Measurements from ENCODE around the gene PSD2. TPM values are rescaled to one million over a fixed set of nuclear protein-coding genes. Genes with fewer than 3 reads are reported as not detected.

Gene PSD2
- total RNA-seq, 1 donor from 2014 or later = not detected

DNA sequence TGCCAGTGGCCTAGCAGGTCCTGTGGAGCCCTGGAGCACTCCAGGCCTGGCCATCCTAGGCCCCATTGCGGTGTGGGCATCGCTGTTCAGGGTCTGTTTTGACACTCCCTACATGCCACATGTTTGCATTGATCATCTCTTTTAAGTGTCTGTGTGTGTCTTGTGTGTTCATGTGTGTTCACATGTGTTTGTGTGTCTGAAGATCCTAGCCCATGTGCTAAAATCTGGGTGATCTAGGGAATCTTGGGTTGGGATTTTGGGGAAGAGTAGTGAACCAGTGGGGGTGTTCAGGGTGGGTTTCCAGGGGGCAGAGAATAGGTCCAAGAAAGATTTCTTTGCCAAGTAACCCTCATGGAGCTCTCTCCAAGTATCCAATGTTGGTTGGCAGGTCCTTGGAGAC is 8.4 kb downstream of the PSD2 start:
- Mint-ChIP-seq H3K4me1 (ENCODE audit: low read depth) (no peaks in the 10 kb centered on the region), H3K4me3 (ENCODE audit: low read depth) (no peak overlapping the region), H3K9me3 (no peaks in the 10 kb centered on the region), H3K27ac (no peak overlapping the region), H3K36me3 (ENCODE audit: low read depth) (no peaks in the 10 kb centered on the region), H3K27me3 (ENCODE audit: low read depth) (peaks cover 13% of the 10 kb centered on the region)
- DNase-seq (ENCODE audit: low spot score) = no peak
- intact Hi-C loops (cut with micrococcal nuclease) = no loop called here

DNA sequence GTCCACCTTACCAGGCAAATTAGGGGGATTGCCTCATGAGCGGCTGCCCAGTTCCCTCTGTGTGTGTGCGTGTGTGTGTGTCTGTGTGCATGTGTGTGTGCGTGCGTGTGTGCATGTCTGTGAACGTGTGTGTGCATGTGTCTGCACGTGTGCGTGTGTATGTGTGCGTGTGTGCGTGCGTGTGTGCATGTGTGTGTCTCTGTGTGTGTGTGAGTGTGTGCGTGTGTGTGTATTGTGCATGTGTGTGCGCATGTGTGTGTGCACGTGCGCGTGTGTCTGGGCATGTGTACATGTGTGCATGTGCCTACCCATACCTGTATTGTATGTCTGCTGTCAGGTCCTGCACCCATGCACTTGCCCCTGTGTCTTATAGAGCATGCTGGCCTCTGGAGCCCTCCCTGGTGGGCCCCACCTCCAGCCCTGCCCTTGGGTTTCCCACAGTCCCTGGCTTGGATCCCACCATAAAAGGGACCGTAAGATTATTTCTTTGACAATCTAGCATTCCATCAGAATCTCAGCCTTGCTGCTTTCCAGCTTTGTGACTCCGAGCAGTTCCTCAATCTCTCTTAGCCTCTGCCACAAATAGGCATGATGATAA is 9.3 kb downstream of the PSD2 start:
- Mint-ChIP-seq H3K27ac (no peak overlapping the region), H3K36me3 (ENCODE audit: low read depth) (no peaks in the 10 kb centered on the region), H3K4me3 (ENCODE audit: low read depth) (no peak overlapping the region), H3K27me3 (ENCODE audit: low read depth) (peaks cover 4% of the 10 kb centered on the region), H3K4me1 (ENCODE audit: low read depth) (no peaks in the 10 kb centered on the region), H3K9me3 (no peaks in the 10 kb centered on the region)
- DNase-seq (ENCODE audit: low spot score) = no peak
- intact Hi-C loops (cut with micrococcal nuclease) = no loop called here

DNA sequence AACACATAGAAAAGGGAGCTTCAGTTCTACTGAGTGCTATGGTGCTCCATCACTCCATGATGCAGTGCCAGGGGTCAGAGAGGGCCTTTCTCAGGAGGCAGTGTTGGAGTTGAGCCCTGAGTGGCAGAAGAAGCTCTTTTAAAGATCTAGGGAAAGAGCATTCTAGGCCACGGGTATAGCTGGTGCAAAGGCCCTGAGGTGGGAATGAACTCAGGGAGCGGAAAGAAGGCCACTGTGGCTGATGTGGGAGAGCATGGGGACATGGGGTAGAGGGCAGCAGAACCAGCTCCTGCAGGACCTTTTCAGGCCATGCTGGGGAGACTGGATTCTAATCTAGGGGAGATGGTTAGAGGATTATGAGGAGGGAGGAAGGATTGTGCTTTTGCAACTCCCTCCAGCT is 9.9 kb downstream of the PSD2 start:
- intact Hi-C loops (cut with micrococcal nuclease) = no loop called here
- Mint-ChIP-seq H3K27me3 (ENCODE audit: low read depth) (peaks cover 4% of the 10 kb centered on the region), H3K4me1 (ENCODE audit: low read depth) (no peaks in the 10 kb centered on the region), H3K36me3 (ENCODE audit: low read depth) (no peaks in the 10 kb centered on the region), H3K4me3 (ENCODE audit: low read depth) (no peak overlapping the region), H3K27ac (no peak overlapping the region), H3K9me3 (no peaks in the 10 kb centered on the region)
- no peak for DNase-seq (ENCODE audit: low spot score)

DNA sequence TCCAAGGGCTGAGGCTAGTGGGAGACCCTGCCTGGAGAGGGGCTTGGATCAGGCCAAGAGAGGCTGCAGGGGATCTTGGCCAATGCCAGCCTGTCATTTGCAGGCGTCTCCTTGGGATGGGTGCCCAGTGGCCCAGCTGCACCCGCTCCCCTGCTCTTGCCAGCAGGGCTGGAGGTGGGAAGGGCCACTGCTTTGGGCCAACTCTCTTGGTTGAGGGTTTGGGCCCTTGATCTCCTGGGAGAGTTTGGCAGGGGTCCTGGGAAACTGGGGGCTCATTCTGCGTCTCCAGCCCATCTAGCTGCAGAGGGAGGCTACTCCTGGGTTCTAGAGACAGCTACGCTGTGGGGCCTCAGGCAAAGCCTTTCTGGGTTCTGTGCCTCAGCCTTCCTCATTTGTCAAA is 10.5 kb downstream of the PSD2 start:
- H3K27me3 Mint-ChIP-seq (ENCODE audit: low read depth) = peaks cover 3% of the 10 kb centered on the region
- H3K4me1 Mint-ChIP-seq (ENCODE audit: low read depth) = no peaks in the 10 kb centered on the region
- no peak for DNase-seq (ENCODE audit: low spot score)
- H3K9me3 Mint-ChIP-seq = no peaks in the 10 kb centered on the region
- H3K27ac Mint-ChIP-seq = no peak overlapping the region
- intact Hi-C loops (cut with micrococcal nuclease) = no loop called here
- H3K36me3 Mint-ChIP-seq (ENCODE audit: low read depth) = no peaks in the 10 kb centered on the region
- H3K4me3 Mint-ChIP-seq (ENCODE audit: low read depth) = no peak overlapping the region

DNA sequence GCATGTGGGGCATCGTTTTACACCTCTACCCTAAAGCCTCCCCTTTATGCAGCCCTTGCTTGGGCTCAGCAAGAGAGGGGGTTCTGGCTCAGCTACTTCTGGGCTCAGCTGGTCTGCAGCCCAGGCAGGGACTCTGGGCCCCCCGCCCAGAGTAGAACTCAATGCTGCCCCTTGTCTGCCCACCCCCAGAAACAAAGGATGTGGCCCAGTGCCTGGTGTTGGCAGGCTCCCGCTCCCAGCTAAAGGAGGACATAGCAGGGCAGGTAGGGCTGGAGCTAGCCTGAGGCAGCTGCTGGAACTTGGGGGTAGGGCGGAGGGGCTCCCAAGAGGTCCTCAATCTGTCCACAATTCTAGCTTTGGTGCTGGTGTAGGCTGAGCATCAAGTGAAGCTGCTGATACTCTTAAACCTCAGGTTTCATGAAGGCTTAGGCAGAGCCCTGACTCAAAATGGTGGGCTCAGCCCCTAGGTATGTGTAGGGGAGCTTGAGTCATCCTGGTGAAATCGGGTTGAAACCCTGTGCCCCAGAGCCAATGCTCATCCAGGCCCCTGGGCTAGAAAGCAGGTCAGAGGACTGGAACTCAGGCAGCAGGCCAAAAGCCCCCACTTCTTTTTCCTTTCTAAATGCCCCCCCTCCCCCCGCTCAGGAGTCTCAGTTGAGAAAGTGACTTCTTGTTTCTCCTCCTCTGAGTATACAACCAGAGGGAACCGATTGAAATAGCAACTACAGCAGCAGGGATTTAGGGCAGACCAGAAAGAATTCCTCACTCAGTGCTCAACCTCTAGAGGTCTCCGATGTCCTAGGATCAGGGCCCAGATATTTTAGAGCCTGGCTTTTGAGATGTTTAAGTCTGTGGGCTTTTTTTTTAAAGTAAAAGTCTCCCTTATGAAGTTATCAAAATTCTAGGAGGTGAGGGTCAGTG is 11.4 kb downstream of the PSD2 start:
- no peaks in the 10 kb centered on the region for H3K9me3 Mint-ChIP-seq
- H3K36me3 Mint-ChIP-seq (ENCODE audit: low read depth) = no peaks in the 10 kb centered on the region
- H3K27ac Mint-ChIP-seq = no peak overlapping the region
- intact Hi-C loops (cut with micrococcal nuclease) = no loop called here
- no peaks in the 10 kb centered on the region for H3K27me3 Mint-ChIP-seq (ENCODE audit: low read depth)
- H3K4me1 Mint-ChIP-seq (ENCODE audit: low read depth) = no peaks in the 10 kb centered on the region
- no peak for DNase-seq (ENCODE audit: low spot score)
- H3K4me3 Mint-ChIP-seq (ENCODE audit: low read depth) = no peak overlapping the region

DNA sequence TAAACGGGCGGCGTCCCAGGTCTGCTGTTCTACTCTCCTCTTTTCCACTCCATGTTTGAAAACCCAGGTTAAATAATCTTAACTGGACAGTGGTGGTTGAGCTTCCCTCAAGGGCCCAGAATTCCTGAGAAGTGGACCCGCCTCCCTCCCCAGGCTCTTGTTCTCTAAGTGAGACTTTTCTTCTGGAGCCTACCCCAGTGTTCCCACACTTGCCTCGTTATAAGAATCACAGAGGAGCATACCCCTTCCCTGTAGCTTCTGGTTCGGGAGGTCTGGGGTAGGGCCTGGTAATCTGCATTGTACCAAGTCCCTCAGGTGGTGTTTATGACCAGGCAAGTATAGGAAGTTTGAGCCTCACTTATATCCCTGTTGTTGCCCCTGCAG is 12.0 kb downstream of the PSD2 start:
- Mint-ChIP-seq H3K9me3 (no peaks in the 10 kb centered on the region), H3K4me3 (ENCODE audit: low read depth) (no peak overlapping the region), H3K4me1 (ENCODE audit: low read depth) (no peaks in the 10 kb centered on the region), H3K27me3 (ENCODE audit: low read depth) (no peaks in the 10 kb centered on the region), H3K27ac (no peak overlapping the region), H3K36me3 (ENCODE audit: low read depth) (no peaks in the 10 kb centered on the region)
- DNase-seq (ENCODE audit: low spot score) = no peak
- intact Hi-C loops (cut with micrococcal nuclease) = no loop called here

DNA sequence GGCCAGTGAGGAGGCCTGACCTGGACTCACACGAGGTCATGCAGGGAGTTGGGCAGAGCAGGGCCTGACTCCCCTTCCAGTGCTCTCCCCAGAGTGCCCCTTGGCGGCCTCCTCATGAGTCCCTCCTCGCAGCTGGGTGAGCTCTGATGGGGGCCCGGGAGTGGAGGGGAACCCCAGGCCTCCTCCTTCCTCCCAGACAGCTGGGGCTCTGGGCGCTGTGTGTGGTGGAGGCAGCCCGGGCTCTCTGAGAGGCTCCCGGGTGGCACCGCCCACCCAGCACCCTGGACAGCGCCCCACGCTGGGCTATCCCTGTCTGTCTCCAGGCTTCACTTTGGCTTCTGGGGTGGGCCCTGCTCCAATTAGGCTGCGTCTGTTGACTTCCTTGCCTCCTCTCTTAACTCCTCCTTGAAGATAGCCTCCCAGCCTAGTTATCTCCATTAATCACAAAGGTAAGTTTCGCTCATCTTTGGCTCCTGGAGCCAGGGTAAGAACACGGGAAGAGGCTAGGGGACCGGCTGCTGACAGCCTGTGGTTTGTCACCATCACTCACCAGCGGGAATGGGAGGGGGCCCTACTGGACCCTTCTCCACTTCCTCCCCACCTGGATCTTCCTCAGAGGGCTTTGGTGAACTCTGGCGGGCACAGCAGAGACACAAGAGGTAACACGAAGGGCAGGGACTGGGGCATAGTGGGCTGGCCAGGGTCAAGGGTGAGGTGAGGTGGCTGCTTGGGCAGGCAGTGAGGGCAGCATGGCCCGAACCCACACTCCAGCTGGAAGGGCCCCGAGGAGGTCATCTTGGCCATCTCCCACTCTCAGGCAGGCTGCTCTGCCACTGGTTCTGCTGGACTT is 13.1 kb downstream of the PSD2 start:
- H3K36me3 Mint-ChIP-seq (ENCODE audit: low read depth) = no peaks in the 10 kb centered on the region
- intact Hi-C loops (cut with micrococcal nuclease) = no loop called here
- DNase-seq (ENCODE audit: low spot score) = peak; percentile 26
- no peak overlapping the region for H3K4me3 Mint-ChIP-seq (ENCODE audit: low read depth)
- no peaks in the 10 kb centered on the region for H3K27me3 Mint-ChIP-seq (ENCODE audit: low read depth)
- H3K4me1 Mint-ChIP-seq (ENCODE audit: low read depth) = no peaks in the 10 kb centered on the region
- H3K27ac Mint-ChIP-seq = no peak overlapping the region
- no peaks in the 10 kb centered on the region for H3K9me3 Mint-ChIP-seq

DNA sequence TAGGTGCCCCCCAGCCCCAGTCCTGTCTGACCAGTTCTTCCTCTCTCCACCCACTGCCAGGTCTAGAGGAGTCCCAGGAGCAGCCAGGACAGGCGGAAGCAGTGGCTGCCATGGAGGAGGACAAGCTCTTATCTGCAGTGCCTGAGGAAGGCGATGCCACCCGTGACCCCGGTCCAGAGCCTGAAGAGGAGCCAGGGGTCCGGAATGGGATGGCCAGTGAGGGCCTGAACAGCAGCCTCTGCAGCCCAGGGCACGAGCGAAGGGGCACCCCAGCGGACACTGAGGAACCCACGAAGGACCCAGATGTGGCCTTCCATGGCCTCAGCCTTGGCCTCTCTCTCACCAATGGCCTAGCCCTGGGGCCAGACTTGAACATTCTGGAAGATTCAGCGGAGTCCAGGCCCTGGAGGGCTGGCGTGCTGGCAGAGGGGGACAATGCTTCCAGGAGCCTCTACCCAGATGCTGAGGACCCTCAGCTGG is 13.8 kb downstream of the PSD2 start:
- Mint-ChIP-seq H3K4me3 (ENCODE audit: low read depth) (no peak overlapping the region), H3K9me3 (no peaks in the 10 kb centered on the region), H3K4me1 (ENCODE audit: low read depth) (no peaks in the 10 kb centered on the region), H3K27ac (no peak overlapping the region), H3K36me3 (ENCODE audit: low read depth) (no peaks in the 10 kb centered on the region), H3K27me3 (ENCODE audit: low read depth) (no peaks in the 10 kb centered on the region)
- no peak for DNase-seq (ENCODE audit: low spot score)
- intact Hi-C loops (cut with micrococcal nuclease) = no loop called here

DNA sequence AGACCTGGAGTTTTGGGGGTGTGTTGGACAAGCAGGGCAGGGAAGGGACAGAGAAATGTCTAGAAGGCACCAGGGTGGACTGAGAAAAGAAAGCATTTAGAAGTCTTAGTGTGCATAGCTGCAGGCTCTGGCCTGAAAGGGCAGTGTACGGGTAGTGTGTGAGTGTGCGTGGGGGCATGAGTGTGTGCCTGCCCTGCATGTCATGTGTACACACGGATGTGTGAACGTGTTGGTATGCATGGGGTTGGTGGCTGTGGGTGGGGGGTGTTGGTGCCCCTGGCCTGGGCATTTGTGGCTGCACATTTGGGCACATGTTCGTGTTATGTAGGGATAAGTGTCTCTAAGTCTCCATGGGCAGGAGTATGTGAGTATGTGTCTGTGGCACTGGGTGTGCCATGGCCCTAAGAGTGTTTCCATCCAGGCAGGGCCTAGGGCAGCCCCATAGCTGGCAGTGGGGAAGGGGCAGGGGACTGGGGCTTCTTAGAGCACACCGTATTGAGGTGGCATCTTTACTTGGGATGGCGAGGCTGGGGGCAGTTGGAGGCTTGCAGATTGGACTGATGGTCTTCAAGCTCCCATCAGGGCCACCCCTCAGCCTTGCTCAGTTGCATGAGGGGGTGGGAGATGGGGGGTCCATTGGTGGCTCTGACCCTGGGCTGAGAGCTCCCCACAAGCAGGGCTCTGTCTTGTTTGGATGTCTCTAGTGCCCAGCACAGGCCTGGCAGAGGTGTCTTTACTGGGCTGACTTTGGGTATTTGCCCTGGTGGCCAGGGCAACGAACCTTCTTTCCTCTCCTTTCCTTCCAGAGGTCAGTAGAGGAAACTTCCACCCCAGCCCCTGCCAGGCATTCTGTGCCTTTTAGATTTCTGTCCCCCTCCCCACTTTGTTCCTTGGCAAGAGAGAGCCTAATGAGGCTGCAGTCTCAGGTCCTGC is 15.0 kb downstream of the PSD2 start:
- Mint-ChIP-seq H3K4me1 (ENCODE audit: low read depth) (no peaks in the 10 kb centered on the region), H3K36me3 (ENCODE audit: low read depth) (no peaks in the 10 kb centered on the region), H3K27ac (no peak overlapping the region), H3K4me3 (ENCODE audit: low read depth) (no peak overlapping the region), H3K27me3 (ENCODE audit: low read depth) (no peaks in the 10 kb centered on the region), H3K9me3 (no peaks in the 10 kb centered on the region)
- intact Hi-C loops (cut with micrococcal nuclease) = no loop called here
- no peak for DNase-seq (ENCODE audit: low spot score)

DNA sequence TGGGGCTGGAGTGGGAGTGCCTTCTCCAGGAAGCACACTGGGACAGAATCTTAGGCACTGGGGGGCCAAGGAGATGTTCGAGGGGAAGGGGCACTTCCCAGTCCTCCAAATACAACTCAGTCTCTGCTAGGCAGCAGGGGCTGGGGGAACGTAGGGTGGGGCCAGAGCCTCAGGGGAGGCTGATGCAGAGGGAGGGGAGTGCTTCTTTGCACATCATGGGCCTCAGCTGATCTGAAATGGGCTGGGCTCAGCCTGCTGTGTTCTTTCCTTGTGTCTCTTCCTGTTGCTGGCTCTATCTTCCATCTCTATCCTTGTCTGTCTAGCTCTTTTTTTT is 15.6 kb downstream of the PSD2 start:
- H3K9me3 Mint-ChIP-seq = no peaks in the 10 kb centered on the region
- DNase-seq (ENCODE audit: low spot score) = no peak
- H3K27ac Mint-ChIP-seq = no peak overlapping the region
- H3K4me3 Mint-ChIP-seq (ENCODE audit: low read depth) = no peak overlapping the region
- H3K27me3 Mint-ChIP-seq (ENCODE audit: low read depth) = no peaks in the 10 kb centered on the region
- intact Hi-C loops (cut with micrococcal nuclease) = no loop called here
- no peaks in the 10 kb centered on the region for H3K4me1 Mint-ChIP-seq (ENCODE audit: low read depth)
- no peaks in the 10 kb centered on the region for H3K36me3 Mint-ChIP-seq (ENCODE audit: low read depth)

DNA sequence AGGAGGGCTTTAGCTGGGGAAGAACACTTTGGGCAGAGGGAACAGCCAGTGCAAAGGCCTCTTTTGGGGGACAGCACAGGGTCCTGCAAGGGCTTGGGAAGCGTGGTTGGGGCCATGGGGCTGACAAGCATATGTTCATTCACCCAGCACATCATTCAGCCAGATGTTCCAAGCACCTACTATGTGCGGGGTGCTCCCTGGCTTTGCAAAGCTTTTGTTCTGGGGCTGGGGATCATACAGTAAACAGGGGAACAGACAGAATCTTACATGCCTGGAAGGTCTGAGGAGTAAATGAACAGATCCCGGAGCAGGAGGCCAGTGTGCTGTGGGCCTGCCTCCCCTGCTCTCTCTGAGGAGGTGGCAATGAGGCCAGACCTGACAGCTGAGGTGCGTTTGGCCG is 16.7 kb downstream of the PSD2 start:
- intact Hi-C loops (cut with micrococcal nuclease) = no loop called here
- H3K27ac Mint-ChIP-seq = no peak overlapping the region
- H3K9me3 Mint-ChIP-seq = no peaks in the 10 kb centered on the region
- no peaks in the 10 kb centered on the region for H3K36me3 Mint-ChIP-seq (ENCODE audit: low read depth)
- DNase-seq (ENCODE audit: low spot score) = no peak
- H3K4me3 Mint-ChIP-seq (ENCODE audit: low read depth) = no peak overlapping the region
- no peaks in the 10 kb centered on the region for H3K4me1 Mint-ChIP-seq (ENCODE audit: low read depth)
- no peaks in the 10 kb centered on the region for H3K27me3 Mint-ChIP-seq (ENCODE audit: low read depth)

Data from activated T-helper 2 cell treated with anti-CD3 and anti-CD28 coated beads, Interferon-gamma antibody, Interleukin-2, Interleukin-4, amounts not matched to agents 10 μg/mL and 5 μg/mL and 100 μg/mL, durations not matched to agents 14 hours and 24 hours and 36 hours (primary cell).